ENCODE results near the gene LRMDA. TPM values are rescaled to one million over a fixed set of nuclear protein-coding genes. Genes with fewer than 3 reads are reported as not detected.

The LRMDA gene
- total RNA-seq, 3 donors from 2014 or later (not counting 1 experiment from before 2014, with no cell fraction given): 1.4 to 2.4 (median 2.1) TPM

- Mint-ChIP-seq H3K36me3 (no peaks in the 10 kb centered on the region), H3K27ac (no peak overlapping the region), H3K4me3 (no peak overlapping the region), H3K9me3 (no peaks in the 10 kb centered on the region), H3K27me3 (ENCODE audit: low read depth in 2 of 2) (peaks cover 0 to 9% of the 10 kb centered on the region in 2 donors), H3K4me1 (no peaks in the 10 kb centered on the region)
- Histone ChIP-seq H3K27ac (ENCODE audit: low read length) (no peak overlapping the region), H3K36me3 (ENCODE audit: control insufficient read depth, insufficient read depth, low read length) (no peaks in the 10 kb centered on the region), H3K27me3 (ENCODE audit: control insufficient read depth, insufficient read depth, low read length) (no peaks in the 10 kb centered on the region), H3K4me3 (ENCODE audit: low read length) (no peak overlapping the region), H3K9me3 (ENCODE audit: control insufficient read depth, insufficient read depth, low read length) (no peaks in the 10 kb centered on the region), H3K4me1 (ENCODE audit: control insufficient read depth, insufficient read depth, low read length) (no peaks in the 10 kb centered on the region)
- WGBS (ENCODE audit: insufficient coverage): 86% methylated on average over 10 of the region's 12 CpGs
- DNase-seq: no peak
- TF ChIP-seq, protein P1, sequence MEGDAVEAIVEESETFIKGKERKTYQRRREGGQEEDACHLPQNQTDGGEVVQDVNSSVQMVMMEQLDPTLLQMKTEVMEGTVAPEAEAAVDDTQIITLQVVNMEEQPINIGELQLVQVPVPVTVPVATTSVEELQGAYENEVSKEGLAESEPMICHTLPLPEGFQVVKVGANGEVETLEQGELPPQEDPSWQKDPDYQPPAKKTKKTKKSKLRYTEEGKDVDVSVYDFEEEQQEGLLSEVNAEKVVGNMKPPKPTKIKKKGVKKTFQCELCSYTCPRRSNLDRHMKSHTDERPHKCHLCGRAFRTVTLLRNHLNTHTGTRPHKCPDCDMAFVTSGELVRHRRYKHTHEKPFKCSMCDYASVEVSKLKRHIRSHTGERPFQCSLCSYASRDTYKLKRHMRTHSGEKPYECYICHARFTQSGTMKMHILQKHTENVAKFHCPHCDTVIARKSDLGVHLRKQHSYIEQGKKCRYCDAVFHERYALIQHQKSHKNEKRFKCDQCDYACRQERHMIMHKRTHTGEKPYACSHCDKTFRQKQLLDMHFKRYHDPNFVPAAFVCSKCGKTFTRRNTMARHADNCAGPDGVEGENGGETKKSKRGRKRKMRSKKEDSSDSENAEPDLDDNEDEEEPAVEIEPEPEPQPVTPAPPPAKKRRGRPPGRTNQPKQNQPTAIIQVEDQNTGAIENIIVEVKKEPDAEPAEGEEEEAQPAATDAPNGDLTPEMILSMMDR (IDR thresholded peaks at IDR 0.05): no peak
- no peak for ATAC-seq
- intact Hi-C loops (cut with micrococcal nuclease): no loop called here
Observed at GRCh38 chr10:76160446-76161300, 729.2 kb downstream of the LRMDA start.

GRCh38 chr10:76161301-76161582 lies 729.8 kb downstream of the LRMDA start:
- TF ChIP-seq, protein P1 (IDR thresholded peaks at IDR 0.05): no peak
- H3K9me3 ChIP-seq (ENCODE audit: control insufficient read depth, insufficient read depth, low read length): no peaks in the 10 kb centered on the region
- peaks cover under 1% of the 10 kb centered on the region in 2 donors for H3K9me3 Mint-ChIP-seq
- H3K36me3 ChIP-seq (ENCODE audit: control insufficient read depth, insufficient read depth, low read length): no peaks in the 10 kb centered on the region
- no peak for DNase-seq
- no peaks in the 10 kb centered on the region for H3K36me3 Mint-ChIP-seq
- no peaks in the 10 kb centered on the region for H3K4me1 Mint-ChIP-seq
- H3K27me3 Mint-ChIP-seq (ENCODE audit: low read depth in 2 of 2): peaks cover 0 to 9% of the 10 kb centered on the region in 2 donors
- 87% methylated on average over 7 of the region's 7 CpGs for WGBS (ENCODE audit: insufficient coverage)
- H3K27ac Mint-ChIP-seq: no peak overlapping the region
- no peak for ATAC-seq
- H3K4me3 ChIP-seq (ENCODE audit: low read length): no peak overlapping the region
- no peak overlapping the region for H3K27ac ChIP-seq (ENCODE audit: low read length)
- no peak overlapping the region for H3K4me3 Mint-ChIP-seq
- H3K4me1 ChIP-seq (ENCODE audit: control insufficient read depth, insufficient read depth, low read length): no peaks in the 10 kb centered on the region
- no peaks in the 10 kb centered on the region for H3K27me3 ChIP-seq (ENCODE audit: control insufficient read depth, insufficient read depth, low read length)
- intact Hi-C loops (cut with micrococcal nuclease): no loop called here

GRCh38 chr10:76168437-76168836 lies 737.0 kb downstream of the LRMDA start:
- H3K4me3 ChIP-seq (ENCODE audit: low read length): no peak overlapping the region
- whole genome bisulfite sequencing (ENCODE audit: insufficient coverage): 91% methylated on average over 1 of the region's 1 CpG
- DNase-seq (no peak), ATAC-seq (no peak)
- TF ChIP-seq, protein P1 (IDR thresholded peaks at IDR 0.05): no peak
- no peaks in the 10 kb centered on the region for H3K4me1 Mint-ChIP-seq
- no peaks in the 10 kb centered on the region for H3K27me3 ChIP-seq (ENCODE audit: control insufficient read depth, insufficient read depth, low read length)
- H3K36me3 ChIP-seq (ENCODE audit: control insufficient read depth, insufficient read depth, low read length): no peaks in the 10 kb centered on the region
- H3K36me3 Mint-ChIP-seq: no peaks in the 10 kb centered on the region
- peaks cover 3% of the 10 kb centered on the region in 2 donors for H3K9me3 Mint-ChIP-seq
- H3K27me3 Mint-ChIP-seq (ENCODE audit: low read depth in 2 of 2): no peaks in the 10 kb centered on the region
- no peak overlapping the region for H3K27ac Mint-ChIP-seq
- H3K9me3 ChIP-seq (ENCODE audit: control insufficient read depth, insufficient read depth, low read length): no peaks in the 10 kb centered on the region
- no peaks in the 10 kb centered on the region for H3K4me1 ChIP-seq (ENCODE audit: control insufficient read depth, insufficient read depth, low read length)
- no peak overlapping the region for H3K4me3 Mint-ChIP-seq
- no peak overlapping the region for H3K27ac ChIP-seq (ENCODE audit: low read length)
- intact Hi-C loops (cut with micrococcal nuclease): no loop called here

- DNase-seq: no peak
- Mint-ChIP-seq H3K27me3 (ENCODE audit: low read depth in 2 of 2) (no peaks in the 10 kb centered on the region), H3K4me3 (no peak overlapping the region), H3K9me3 (peaks cover 3% of the 10 kb centered on the region in 2 donors), H3K36me3 (no peaks in the 10 kb centered on the region), H3K27ac (no peak overlapping the region), H3K4me1 (no peaks in the 10 kb centered on the region)
- Histone ChIP-seq H3K27me3 (ENCODE audit: control insufficient read depth, insufficient read depth, low read length) (no peaks in the 10 kb centered on the region), H3K27ac (ENCODE audit: low read length) (no peak overlapping the region), H3K9me3 (ENCODE audit: control insufficient read depth, insufficient read depth, low read length) (no peaks in the 10 kb centered on the region), H3K4me3 (ENCODE audit: low read length) (no peak overlapping the region), H3K4me1 (ENCODE audit: control insufficient read depth, insufficient read depth, low read length) (no peaks in the 10 kb centered on the region), H3K36me3 (ENCODE audit: control insufficient read depth, insufficient read depth, low read length) (no peaks in the 10 kb centered on the region)
- intact Hi-C loops (cut with micrococcal nuclease): no loop called here
- ATAC-seq: no peak
- 75% methylated on average over 2 of the region's 2 CpGs for WGBS (ENCODE audit: insufficient coverage)
- TF ChIP-seq, protein P1 (IDR thresholded peaks at IDR 0.05): no peak
Observed at GRCh38 chr10:76169246-76169645, 737.8 kb downstream of the LRMDA start.

Data from natural killer cell (primary cell).